ENCODE results near the gene TENM4. TPM values are rescaled to one million over a fixed set of nuclear protein-coding genes. Genes with fewer than 3 reads are reported as not detected.

Gene TENM4
- total and polyA plus RNA-seq, 2 of the 8 experiments (the other 6 are each of a cell fraction or from before 2014, with no cell fraction given), result 3.5 to 7.2 TPM

DNA sequence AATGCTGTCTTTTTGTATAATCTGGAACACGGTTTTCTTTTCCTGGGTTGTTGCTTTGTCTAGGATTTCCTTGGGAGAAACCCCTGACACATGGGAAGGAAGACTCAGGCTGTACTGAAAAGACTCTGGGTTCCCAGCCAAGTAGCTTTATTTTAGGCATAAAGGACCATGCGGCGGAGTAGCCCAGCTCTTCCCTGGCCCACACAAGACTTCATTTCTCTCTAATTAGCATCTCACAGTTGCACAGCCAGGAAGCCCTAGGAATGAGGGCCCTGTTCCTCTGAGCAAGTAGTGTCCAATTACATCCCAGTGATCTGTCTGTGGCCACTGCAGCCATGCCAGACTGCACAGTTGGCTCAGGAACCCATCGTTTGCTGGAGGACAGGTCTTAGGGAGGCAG is 319.5 kb downstream of the TENM4 start:
- Histone ChIP-seq H3K79me1 (ENCODE audit: low read depth, low read length) (no peaks in the 10 kb centered on the region), H4K91ac (replicated peaks; ENCODE audit: insufficient read length, low read length) (no peak overlapping the region), H2BK15ac (ENCODE audit: low read length) (no peak overlapping the region)
- TF ChIP-seq, protein P1, sequence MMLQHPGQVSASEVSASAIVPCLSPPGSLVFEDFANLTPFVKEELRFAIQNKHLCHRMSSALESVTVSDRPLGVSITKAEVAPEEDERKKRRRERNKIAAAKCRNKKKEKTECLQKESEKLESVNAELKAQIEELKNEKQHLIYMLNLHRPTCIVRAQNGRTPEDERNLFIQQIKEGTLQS (IDR thresholded peaks at IDR 0.05; ENCODE audit: insufficient read depth, low read depth, low read length), result no peak
- no peak for TF ChIP-seq EP300 (IDR thresholded peaks at IDR 0.05; ENCODE audit: borderline replicate concordance in 1 of 2, low read depth in 2 of 2, low read length in 2 of 2)
- TF ChIP-seq SAP30 (IDR thresholded peaks at IDR 0.05; ENCODE audit: insufficient read depth, insufficient replicate concordance, low read length), result no peak
- TF ChIP-seq RXRA (IDR thresholded peaks at IDR 0.05; ENCODE audit: insufficient read depth, low read depth, low read length), result no peak
- TF ChIP-seq CBX5 (IDR thresholded peaks at IDR 0.05; ENCODE audit: low read depth, low read length), result no peak
- TF ChIP-seq KDM4A (IDR thresholded peaks at IDR 0.05; ENCODE audit: low read depth, low read length, severe bottlenecking), result no peak
- TF ChIP-seq CHD1 (IDR thresholded peaks at IDR 0.05; ENCODE audit: low read depth, low read length), result no peak
- TF ChIP-seq, protein P2, sequence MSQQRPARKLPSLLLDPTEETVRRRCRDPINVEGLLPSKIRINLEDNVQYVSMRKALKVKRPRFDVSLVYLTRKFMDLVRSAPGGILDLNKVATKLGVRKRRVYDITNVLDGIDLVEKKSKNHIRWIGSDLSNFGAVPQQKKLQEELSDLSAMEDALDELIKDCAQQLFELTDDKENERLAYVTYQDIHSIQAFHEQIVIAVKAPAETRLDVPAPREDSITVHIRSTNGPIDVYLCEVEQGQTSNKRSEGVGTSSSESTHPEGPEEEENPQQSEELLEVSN (IDR thresholded peaks at IDR 0.05), result no peak
- no peak for TF ChIP-seq ZNF274 (IDR thresholded peaks at IDR 0.05; ENCODE audit: borderline replicate concordance, extremely low read depth, low read length)

More for the DNA sequence above, 319.5 kb downstream of the TENM4 start:
- Histone ChIP-seq H3K4ac (replicated peaks; ENCODE audit: insufficient read length, low read depth, low read length) (no peak overlapping the region), H4K5ac (ENCODE audit: insufficient read length, low read depth, low read length) (no peak overlapping the region), H2BK120ac (replicated peaks; ENCODE audit: low read depth, low read length) (no peak overlapping the region), H3K18ac (ENCODE audit: extremely low read depth, low read length) (no peak overlapping the region), H3K9me3 (ENCODE audit: insufficient read depth in 2 of 2, low read depth in 1 of 2, low read length in 1 of 2) (no peaks in the 10 kb centered on the region), H2AK5ac (ENCODE audit: low read depth, low read length) (no peak overlapping the region), H3K79me2 (ENCODE audit: control insufficient read depth in 1 of 2, insufficient read depth in 2 of 2, low read length in 2 of 2) (no peaks in the 10 kb centered on the region), H3K23ac (ENCODE audit: insufficient read length) (no peak overlapping the region), H3K4me2 (ENCODE audit: insufficient read depth in 1 of 2, low read depth in 2 of 2, low read length in 2 of 2) (no peak overlapping the region), H3K4me1 (replicated peaks in 1 of 4; ENCODE audit: control insufficient read depth in 3 of 4, insufficient read depth in 4 of 4, low read length in 3 of 4) (peaks cover 0 to 4% (median 0%) of the 10 kb centered on the region in 4 experiments; a peak in 1 of 7 replicates), H4K20me1 (replicated peaks in 1 of 2; ENCODE audit: control insufficient read depth in 1 of 2, insufficient read depth in 2 of 2, low read length in 2 of 2) (no peaks in the 10 kb centered on the region), H2BK20ac (ENCODE audit: low read length) (no peak overlapping the region), H3K14ac (ENCODE audit: insufficient read length) (no peak overlapping the region), H2AFZ (ENCODE audit: low read length) (no peak overlapping the region), H3K27ac (ENCODE audit: low read depth, low read length) (no peak overlapping the region), H3K27me3 (replicated peaks in 1 of 4; ENCODE audit: control insufficient read depth in 3 of 4, extremely low read depth in 1 of 4, insufficient read depth in 3 of 4, low read length in 3 of 4) (no peaks in the 10 kb centered on the region), H3K36me3 (ENCODE audit: control insufficient read depth in 2 of 4, insufficient read depth in 4 of 4, low read length in 3 of 4) (no peaks in the 10 kb centered on the region), H3K23me2 (ENCODE audit: low read depth, low read length) (no peaks in the 10 kb centered on the region), H3K9ac (replicated peaks in 1 of 4; ENCODE audit: extremely low read depth in 1 of 4, low read depth in 3 of 4, low read length in 3 of 4) (no peak overlapping the region), H2BK5ac (ENCODE audit: low read depth, low read length) (no peak overlapping the region), H4K8ac (ENCODE audit: extremely low read depth, insufficient read depth, low read length) (peak overlapping the region; percentile 35; the same call in 1 of the 2 replicates), H2BK12ac (ENCODE audit: low read depth, low read length) (no peak overlapping the region), H3K4me3 (ENCODE audit: extremely low read depth in 1 of 4, insufficient read depth in 2 of 4, low read depth in 3 of 4, low read length in 4 of 4) (no peak overlapping the region), H3K56ac (replicated peaks; ENCODE audit: insufficient read length, low read depth, low read length) (no peak overlapping the region)
- WGBS, 2 experiments (ENCODE audit: extremely low coverage in 1 of 2, insufficient coverage in 1 of 2, insufficient read length in 1 of 2, insufficient replicate concordance in 2 of 2, low coverage in 1 of 2, low lambda C conversion rate in 2 of 2, missing lambda C conversion rate in 1 of 2), result 91% methylated on average over 4 of the region's 4 CpGs; no CpG with 5 or more reads in 1 of the 2 experiments
- ChIA-PET CTCF (ENCODE audit: partially characterized antibody) (interaction anchor here (0.5 to 1.5 kb wide), 4 partner anchors 21 to 476 kb away, joined by 3 to 4 read pairs (median 4); no protein-coding TSS in a partner anchor), POLR2A (ENCODE audit: partially characterized antibody) (no interaction called here)
- FAIRE-seq, result no peak
- DNase-seq (ENCODE audit: low read depth in 1 of 2, low spot score in 2 of 2), result no peak
